HG02678 (cell line): ENCODE data around the gene CNN2.

Experiments
- ATAC-seq: cut with Tn5 transposase; IDR thresholded peaks from one replicate; pipeline ENCODE4 v1.9.1; 2021; ENCODE audit warnings: mild to moderate bottlenecking, moderate library complexity; ENCODE audit not compliant: unreplicated experiment

Gene CNN2

DNA sequence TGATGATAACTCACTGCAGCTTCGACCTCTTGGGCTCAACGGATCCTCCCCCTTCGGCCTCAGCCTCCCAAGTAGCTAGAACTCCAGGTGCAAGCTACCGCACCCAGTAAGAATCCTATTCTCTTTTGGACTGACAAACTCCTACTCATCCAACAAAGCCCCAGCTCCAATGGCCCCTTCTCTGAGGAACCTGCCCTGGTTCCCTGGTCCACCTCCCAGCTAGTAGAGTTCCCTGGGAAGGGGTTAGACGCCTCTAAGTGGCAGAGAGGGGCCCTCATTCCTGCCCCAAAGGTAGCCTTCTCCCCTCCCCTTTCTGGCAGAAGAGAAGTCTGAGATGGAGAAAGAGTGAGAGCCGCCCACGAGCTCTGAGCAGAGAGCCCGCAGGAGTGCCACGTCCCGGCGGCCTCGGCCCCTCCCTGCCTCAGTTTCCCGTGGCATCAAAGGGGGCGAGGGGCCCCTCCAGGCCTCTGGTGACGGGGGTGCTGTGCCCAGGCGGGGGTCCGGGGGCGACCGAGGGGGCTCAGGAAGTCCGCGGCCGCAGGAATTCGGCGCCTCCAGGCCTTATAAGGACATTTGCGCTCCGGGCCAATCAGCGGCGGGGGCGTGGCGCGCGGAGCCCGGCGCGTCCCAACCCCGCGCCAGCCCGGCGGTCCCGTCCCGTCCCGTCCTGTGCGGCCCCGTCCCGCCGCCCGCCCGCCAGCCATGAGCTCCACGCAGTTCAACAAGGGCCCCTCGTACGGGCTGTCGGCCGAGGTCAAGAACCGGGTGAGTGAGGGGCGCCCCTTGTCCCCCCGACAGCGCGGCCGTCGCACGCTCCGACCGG is at the start of gene CNN2:
Gene CNN2, plus strand, starts transcription at position 649 of the 823 bp plus-strand sequence. Its CDS starts 54 bp downstream, at position 703.
- ATAC-seq = peak; percentile 63

DNA sequence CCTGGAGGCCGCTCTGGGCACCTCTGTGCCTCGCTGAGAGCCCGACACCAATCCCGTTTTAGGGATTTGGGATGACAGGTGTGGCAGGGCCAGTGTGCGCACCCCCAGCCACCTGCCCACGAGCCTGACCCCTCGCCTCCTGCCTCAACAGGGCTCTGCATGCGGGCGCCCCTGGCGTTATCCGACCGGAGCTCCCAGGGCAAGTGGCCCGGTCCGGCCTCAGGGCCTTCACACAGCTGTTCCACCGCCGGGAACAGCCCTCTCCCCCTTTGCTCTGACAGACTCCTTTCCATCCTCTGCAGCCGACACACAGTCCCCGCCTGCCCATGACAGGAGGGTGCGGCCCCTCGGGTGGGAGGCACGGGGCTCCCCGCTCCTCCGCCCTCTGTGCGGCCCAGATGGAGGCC is 49.3 kb upstream of the CNN2 start:
- ATAC-seq = no peak

DNA sequence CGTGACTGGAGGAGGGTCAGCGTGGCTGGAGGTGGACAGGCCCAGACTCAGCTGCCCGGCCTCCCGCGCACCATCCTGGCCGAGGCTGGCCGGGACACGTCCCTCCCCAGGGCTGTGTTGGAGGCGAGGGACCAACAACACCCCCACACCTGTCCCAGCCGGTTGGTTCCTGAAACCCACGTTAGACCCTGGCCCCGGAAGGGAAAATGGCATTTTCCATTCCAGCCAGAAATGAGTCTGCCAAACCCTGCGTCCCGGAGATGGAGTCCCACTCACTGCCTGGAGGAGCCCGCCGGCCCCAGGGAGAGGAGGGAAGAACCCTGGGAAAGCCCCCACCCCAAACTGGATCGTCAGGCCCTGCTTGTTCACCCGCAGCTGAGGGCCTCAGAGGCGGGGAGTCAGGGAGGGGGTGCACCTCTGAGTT is 47.1 kb upstream of the CNN2 start:
- no peak for ATAC-seq

DNA sequence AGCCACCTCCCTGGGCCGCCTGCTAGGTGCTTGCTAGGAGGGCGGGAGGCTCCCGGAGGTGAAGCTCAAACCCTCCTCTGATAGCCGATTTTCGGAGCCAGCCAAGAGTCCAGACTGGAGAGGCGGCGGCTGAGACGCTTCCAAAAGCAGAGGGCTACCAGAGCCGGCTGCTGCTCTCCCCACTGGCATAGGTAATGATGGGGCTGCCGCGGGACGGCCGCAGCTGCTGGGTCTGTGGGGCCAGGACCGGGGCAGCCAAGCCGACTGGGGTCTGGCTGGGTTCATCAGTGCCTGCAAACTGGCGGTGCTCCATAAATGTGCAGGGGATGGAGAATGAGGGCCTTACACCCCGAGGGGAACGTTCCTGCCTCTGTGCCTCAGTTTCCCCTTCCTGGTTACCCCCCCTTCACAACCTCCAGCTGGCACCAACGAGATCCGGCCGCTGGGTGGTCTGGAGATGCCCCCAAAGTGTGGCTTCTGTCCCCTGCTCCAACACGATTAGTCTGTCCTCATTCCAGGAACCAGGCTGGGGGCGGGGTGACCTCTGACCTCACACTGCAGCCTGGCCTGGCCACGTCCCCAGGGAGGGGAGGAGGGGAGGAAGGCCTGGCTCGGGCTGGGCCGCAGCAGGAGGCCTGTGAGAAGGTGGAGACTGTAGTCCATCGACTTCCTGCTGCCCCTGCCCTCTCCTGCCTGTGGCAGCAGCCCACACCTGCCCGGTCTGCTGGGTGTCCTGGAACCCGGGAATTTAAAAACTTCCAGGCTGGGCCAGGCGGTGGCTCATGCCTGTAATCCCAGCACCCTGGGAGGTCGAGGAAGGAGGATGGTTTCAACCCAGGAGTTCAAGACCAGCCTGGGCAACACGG is 46.0 kb upstream of the CNN2 start:
- no peak for ATAC-seq

DNA sequence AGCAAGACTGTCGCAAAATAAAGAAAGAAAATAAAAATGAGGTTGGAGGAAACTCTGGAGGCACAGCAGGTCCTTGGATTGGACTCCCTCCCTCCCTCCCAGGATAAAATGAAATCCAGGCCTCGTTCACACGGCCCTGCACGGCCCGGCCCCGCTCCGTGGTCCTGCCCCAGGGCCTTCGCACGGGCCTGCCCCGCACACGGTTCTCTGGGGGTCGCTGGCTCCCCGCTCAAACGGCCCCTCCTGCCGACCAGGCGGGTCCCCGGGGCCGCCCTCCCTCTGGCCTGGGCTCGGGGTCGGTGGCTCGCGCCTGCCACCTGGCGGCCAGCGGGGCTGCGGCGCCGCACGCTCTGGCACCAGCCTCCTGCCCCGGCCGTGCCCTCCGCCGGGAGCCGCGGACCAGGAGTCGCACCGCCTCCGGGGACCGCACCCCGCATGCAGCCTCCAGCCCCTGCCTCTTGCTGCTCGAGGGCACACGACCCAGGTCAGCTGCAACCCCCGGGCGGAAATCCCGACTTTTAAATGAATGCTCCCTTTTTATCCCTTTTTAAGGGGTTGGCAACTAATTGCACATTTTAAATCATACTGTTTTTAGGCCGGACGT is 43.7 kb upstream of the CNN2 start:
- ATAC-seq = peak; percentile 56

DNA sequence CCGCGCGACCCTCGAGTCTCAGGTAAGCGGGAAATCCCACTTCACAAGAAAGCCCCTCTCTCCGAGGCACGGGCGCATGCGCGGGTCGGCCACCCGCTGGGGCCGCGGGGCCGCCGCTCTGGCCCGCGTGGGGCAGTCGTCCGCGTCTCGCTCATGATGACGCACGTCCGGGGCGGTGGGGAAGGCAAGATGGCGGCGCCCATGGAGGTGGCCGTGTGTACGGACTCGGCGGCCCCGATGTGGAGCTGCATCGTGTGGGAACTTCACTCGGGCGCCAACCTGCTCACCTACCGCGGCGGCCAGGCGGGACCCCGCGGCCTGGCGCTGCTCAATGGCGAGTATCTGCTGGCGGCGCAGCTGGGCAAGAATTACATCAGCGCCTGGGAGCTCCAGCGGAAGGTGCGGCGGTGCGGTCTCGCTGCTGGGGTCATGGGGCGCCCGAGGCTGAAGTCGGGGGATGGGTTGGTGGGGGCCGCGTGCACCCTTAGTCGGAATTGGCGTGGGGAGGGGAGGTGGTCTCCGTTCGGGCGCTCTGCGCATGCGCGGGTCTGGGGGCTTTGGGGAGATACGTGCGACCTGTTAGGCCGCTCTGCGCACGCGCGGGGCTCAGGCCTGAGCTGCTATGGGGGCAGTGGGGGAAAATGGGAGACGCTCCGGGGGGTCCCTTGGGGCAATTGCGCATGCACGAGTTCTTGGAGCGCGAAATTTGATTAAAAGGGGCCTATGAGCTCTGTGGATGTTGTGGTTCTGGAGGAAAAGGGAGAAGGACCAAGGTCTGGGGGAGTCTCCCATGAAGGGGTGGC is 42.0 kb upstream of the CNN2 start, which contains the start of gene WDR18:
Gene WDR18, plus strand, starts transcription at position 181 of the 803 bp plus-strand sequence. Its CDS starts 9 bp downstream, at position 190.
- peak; percentile 89 for ATAC-seq

DNA sequence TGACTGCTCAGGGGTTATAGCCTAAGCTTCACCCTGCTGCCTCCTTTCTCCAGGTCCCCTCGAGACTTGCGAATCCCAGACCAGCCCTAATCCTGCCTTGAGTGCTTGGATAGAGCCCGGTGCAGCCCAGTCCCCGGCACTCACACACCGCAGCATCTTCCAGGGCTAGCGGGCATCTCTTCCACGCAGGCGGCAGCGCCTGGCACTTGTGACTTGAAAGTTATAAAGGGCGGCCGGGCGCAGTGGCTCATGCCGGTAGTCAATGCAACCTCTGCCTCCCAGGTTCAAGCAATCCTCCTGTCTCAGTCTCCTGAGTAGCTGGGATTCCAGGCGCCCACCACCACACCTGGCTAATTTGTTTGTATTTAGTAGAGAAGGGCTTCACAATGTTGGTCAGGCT is 40.3 kb upstream of the CNN2 start:
- no peak for ATAC-seq

DNA sequence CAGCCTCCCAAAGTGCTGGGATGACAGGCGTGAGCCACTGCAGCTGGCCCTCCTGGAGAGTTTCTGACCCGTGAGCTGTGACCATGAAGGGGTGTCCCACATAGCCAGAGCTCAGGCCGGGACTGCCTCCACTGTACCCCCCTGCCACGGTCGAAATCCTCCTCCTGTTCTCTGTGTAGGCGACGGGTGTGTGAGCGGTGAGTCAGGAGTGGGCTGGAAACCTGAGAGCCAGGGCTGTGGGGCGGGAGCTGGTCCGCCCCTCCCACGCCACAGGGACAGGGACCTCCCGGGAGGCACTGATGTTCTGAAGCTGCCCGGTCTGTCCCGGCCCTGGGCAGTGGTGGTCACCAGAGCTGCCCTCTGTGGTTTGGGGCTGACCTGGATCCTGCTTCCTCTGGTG is 38.3 kb upstream of the CNN2 start:
- no peak for ATAC-seq

DNA sequence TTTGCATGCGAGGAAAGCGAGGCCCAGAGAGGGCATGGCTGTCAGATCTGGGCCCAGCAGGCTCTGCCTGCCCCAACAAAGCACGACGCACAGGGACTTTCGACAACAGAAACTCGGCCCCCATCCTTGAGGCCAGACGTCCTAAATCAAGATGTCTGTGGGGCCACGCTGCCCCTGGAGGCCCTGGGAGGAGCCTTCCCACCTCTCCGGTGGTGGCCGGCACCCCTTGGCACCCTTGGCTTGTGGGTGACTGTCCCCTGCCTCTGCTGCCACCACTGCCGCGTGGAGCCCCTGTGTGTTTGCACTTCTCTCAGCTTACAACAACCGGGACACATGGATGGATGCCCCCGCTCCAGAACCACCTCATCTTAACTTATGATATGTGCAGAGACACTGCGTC is 37.9 kb upstream of the CNN2 start:
- no peak for ATAC-seq

DNA sequence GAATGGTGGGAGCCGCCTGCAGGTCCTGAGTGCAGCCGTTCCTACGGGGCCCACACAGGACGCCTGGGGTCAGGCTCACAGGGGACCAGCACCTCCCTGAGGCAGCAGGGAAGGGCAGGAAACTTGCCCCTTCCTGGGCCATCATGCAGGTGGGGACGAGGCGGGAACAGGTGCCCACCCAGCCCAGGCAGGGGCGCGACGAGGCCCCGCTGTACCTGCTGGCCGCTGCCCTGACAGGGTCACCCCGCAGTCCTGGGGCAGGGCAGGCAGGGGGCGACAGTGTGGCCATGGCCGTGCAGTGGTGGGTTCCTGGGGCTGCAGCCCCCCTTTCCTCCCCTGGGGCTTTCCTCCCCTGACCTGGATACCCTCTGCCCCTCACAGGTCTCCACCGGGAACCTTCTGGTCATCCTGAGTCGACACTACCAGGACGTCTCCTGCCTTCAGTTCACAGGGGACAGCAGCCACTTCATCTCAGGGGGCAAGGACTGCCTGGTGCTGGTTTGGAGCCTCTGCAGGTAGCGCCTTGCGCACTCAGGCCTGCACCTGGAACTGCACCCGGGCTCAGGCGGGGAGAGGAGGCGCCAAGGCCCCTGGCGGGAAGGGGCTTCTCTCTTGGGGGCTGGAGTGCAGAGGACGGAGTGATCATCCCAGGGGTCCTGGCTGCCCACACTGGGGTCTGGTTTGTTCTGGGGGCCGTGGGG is 36.9 kb upstream of the CNN2 start:
- ATAC-seq = no peak

DNA sequence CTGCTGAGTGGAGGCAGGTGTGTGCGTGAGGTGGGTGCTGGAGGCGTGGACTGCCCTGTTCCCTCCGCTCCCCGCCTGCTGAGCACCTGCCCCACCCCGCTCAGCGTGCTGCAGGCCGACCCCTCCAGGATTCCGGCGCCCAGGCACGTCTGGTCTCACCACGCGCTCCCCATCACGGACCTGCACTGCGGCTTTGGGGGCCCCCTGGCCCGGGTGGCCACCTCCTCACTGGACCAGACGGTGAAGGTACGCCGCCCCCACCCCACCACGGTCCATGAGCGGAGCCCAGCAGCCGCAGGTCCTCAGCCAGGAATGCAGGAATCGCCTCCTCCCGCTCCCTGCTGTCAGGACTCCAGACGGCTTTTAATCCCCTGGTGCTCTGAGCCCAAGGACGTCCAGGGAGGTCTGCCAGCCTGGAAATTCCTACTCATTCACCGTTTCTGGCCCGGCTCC is 36.3 kb upstream of the CNN2 start:
- ATAC-seq = no peak

DNA sequence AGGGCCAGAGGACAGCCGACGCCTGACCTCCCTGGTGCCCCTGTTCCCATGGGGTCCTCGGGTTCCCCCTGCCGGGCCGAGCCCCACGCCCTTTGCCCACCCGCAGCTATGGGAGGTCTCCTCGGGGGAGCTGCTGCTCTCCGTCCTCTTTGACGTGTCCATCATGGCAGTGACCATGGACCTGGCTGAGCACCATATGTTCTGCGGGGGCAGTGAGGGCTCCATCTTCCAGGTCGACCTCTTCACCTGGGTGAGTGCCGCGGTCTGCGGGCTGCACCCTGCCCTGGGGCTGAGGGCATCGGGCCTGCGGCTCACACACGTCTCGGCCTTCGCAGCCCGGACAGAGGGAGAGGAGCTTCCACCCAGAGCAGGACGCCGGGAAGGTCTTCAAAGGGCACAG is 35.7 kb upstream of the CNN2 start:
- ATAC-seq = no peak

DNA sequence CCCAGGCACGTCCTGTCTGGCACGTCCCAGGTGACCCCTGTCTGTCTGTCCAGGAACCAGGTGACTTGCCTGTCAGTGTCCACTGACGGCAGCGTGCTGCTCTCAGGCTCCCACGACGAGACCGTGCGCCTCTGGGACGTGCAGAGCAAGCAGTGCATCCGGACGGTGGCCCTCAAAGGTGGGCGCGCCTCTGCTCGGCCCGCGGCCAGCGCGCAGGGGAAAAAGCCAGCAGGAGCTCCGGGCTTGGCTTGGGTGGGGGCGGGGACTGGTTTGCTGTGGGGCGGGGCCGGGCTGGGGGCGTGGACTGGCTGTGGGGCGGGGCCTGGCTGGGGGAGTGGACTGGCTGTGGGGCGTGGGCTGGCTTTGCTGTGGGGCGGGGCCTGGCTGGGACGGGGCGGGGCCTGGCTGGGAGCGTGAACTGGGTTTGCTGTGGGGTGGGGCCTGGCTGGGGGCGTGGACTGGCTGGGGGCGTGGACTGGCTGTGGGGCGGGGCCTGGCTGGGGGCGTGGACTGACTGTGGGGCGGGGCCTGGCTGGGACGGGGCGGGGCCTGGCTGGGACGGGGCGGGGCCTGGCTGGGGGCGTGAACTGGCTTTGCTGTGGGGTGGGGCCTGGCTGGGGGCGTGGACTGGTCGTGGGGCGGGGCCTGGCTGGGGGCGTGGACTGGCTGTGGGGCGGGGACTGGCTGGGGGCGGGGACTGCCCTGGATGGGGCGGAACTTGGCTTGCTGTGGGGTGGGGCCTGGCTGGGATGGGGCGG is 35.1 kb upstream of the CNN2 start:
- ATAC-seq = no peak

DNA sequence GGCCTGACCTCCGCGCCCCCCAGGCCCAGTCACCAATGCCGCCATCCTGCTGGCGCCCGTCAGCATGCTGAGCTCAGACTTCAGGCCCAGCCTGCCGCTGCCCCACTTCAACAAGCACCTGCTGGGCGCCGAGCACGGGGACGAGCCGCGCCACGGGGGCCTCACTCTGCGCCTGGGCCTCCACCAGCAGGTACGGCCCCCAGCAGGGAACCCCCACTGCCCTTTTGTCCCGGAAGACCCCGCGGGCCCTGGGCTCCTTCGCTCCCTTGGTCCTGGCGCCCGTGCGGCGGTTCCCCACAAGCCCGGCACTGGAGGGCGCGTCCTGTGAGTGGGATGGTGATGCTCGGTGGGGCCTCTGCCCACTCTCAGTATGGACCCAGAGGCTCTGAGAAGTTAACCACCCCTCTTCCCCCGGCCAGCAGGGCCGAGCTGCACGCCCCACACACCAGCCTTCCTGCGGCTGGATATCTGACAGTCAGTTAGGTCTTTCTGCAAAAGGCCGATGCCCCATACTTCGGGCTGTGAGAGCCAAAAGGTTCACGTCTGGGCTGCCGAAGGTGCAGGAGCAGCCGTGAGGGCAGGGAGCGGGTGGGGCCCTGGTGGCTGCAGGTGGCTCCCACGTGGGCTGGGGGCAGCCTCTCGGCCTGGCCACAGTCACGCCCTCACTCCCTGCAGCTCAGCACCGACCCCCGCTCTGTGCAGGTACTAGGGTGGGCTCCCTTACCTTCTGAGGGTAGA is 34.3 kb upstream of the CNN2 start:
- ATAC-seq = no peak

DNA sequence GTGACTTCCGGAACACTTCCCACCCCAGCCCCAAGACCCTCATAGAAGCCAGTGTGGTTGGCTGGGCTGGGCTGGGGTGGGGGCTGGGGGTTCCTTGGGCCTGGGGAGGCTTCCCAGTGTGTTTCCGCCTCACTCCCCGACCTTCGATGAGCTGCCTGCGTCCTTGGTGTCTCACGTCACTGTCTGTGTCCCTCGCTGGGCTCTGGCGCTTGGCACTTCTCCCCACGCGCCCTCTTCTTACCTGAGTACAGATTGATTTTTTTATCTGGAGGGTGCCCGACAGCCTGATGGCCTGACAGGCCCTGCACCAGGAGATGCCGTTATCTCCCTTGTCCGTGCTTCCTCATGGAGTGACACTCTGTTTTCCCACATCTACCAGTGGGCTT is 33.7 kb upstream of the CNN2 start:
- ATAC-seq = no peak

DNA sequence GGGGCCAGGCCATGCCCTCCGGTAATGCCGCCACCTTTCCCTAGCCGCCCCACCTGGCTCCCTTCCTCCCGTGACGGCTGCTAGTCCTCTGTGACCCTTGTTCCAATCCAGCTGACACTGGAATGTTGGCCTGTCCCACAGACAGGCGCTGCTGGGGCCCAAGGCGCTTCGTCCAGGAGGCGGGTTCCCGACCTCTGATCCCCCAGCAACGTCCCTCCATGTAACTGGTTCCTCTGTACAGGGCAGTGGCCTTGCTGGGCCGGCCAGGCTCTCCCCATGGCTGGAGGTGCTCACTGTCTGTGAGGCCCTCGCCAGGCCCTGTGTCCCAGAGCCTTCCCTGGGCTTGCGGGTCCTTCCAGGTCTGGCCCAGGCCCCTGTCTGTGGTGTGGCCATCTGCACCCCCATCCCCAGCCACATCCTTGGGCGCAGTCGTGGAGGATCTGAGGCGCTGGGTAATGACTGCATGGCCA is 33.0 kb upstream of the CNN2 start:
- no peak for ATAC-seq

DNA sequence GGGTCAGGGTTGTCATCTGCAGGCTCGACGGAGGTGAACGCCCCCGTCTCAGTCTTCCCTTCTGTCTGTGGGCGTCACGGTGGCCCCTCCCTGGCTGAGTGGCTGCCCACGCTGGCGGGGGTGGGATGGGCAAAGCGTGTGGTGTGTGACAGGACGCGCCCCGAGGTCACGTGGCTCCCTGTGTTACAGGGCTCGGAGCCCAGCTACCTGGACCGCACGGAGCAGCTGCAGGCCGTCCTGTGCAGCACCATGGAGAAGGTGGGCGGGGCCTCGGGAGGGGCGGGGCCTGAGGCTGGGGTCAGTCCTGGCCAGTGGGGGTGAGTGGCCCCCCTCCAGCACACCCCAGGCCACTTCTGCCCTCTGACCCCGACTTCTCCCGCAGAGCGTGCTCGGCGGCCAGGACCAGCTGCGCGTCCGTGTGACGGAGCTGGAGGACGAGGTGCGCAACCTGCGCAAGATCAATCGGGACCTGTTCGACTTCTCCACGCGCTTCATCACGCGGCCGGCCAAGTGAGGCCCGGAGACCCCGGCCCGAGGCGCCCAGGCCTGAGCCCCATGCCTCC is 32.5 kb upstream of the CNN2 start:
- no peak for ATAC-seq

DNA sequence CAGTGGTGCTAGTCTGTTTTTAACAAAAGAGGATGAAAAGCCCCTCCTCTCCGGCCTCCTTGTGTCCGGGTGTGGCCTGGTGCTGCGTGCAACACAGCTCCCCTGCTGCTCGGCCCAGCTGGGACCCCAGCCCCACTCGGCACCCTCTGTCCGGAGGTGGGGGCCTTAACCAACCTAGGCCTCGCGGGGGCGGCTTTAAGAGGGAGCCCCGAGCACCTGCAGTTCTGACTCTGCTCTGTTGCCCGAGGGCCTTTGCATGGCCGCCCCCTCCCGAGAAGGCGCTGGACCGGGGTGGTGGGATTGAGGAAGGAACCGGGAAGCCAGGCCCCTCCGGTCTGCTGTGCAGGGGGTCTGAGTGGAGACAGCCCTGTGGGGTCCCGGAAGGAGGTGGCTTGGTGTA is 31.9 kb upstream of the CNN2 start:
- ATAC-seq = no peak
